RWPE2 (cell line): ENCODE measurements around the gene ASGR2.

ENCODE experiments used
- ATAC-seq: fragments of 200-7000 bp; cut with Tn5 transposase; 3 replicates; pipeline ENCODE4 v1.9.1; 2021; ENCODE audit warnings: low read depth
- DNase-seq: peaks from one replicate; pipeline ENCODE4 v3.0.0-alpha.2; 2020; ENCODE audit warnings: low spot score
- H3K27ac ChIP-seq: fragments of 450-650 bp; 2 replicates; pipeline ENCODE4 v1.5.1; 2017; ENCODE audit warnings: mild to moderate bottlenecking; ENCODE audit not compliant: poor library complexity, severe bottlenecking
- H3K27me3 ChIP-seq: fragments of 250-450 bp; sonication (Bioruptor Pico); 2 replicates; pipeline ENCODE4 v1.5.1; 2021; ENCODE audit warnings: mild to moderate bottlenecking, moderate library complexity; ENCODE audit not compliant: insufficient read depth, poor library complexity, severe bottlenecking
- H3K36me3 ChIP-seq: fragments of 250-450 bp; sonication (Bioruptor Pico); 2 replicates; pipeline ENCODE4 v1.5.1; 2020; ENCODE audit warnings: low read depth, mild to moderate bottlenecking, moderate library complexity
- H3K4me1 ChIP-seq: fragments of 250-450 bp; sonication (Bioruptor Pico); 2 replicates; pipeline ENCODE4 v1.5.1; 2021; ENCODE audit warnings: mild to moderate bottlenecking, moderate library complexity; ENCODE audit not compliant: insufficient read depth, poor library complexity, severe bottlenecking
- H3K4me3 ChIP-seq: fragments of 250-450 bp; sonication (Bioruptor Pico); 2 replicates; pipeline ENCODE4 v1.5.1; 2021; ENCODE audit warnings: mild to moderate bottlenecking, moderate library complexity; ENCODE audit not compliant: severe bottlenecking
- H3K9me3 ChIP-seq: fragments of 250-450 bp; sonication (Bioruptor Pico); 2 replicates; pipeline ENCODE4 v1.5.1; 2021; ENCODE audit warnings: mild to moderate bottlenecking, moderate library complexity; ENCODE audit not compliant: severe bottlenecking
- CTCF ChIP-seq: fragments of 450-650 bp; IDR thresholded peaks from one replicate; pipeline ENCODE4 v1.5.1; 2017; ENCODE audit warnings: mild to moderate bottlenecking, moderate library complexity; ENCODE audit not compliant: poor library complexity, severe bottlenecking

Gene ASGR2

GRCh38 chr17:7136266-7136877 is 21.8 kb upstream of the ASGR2 start:
- H3K4me1 ChIP-seq = no peaks in the 10 kb centered on the region
- ATAC-seq = no peak
- no peak for DNase-seq

GRCh38 chr17:7133916-7134315 is 19.3 kb upstream of the ASGR2 start:
- H3K4me1 ChIP-seq = no peaks in the 10 kb centered on the region
- H3K27ac ChIP-seq = no peak overlapping the region
- no peaks in the 10 kb centered on the region for H3K27me3 ChIP-seq
- no peak for TF ChIP-seq CTCF
- no peaks in the 10 kb centered on the region for H3K9me3 ChIP-seq
- no peak for ATAC-seq
- DNase-seq = no peak
- no peak overlapping the region for H3K4me3 ChIP-seq
- H3K36me3 ChIP-seq = no peaks in the 10 kb centered on the region

More at GRCh38 chr17:7136266-7136877, 21.8 kb upstream of the ASGR2 start:
- Histone ChIP-seq H3K27me3 (no peaks in the 10 kb centered on the region), H3K9me3 (no peaks in the 10 kb centered on the region), H3K27ac (no peak overlapping the region), H3K4me3 (no peak overlapping the region), H3K36me3 (no peaks in the 10 kb centered on the region)
- peak; percentile 94 for TF ChIP-seq CTCF

GRCh38 chr17:7133424-7133823 is 18.8 kb upstream of the ASGR2 start:
- peak; percentile 11 for TF ChIP-seq CTCF
- Histone ChIP-seq H3K27ac (no peak overlapping the region), H3K27me3 (no peaks in the 10 kb centered on the region)

GRCh38 chr17:7132511-7133094 is 18.0 kb upstream of the ASGR2 start:
- Histone ChIP-seq H3K27me3 (no peaks in the 10 kb centered on the region), H3K9me3 (no peaks in the 10 kb centered on the region), H3K36me3 (no peaks in the 10 kb centered on the region), H3K4me3 (no peak overlapping the region), H3K4me1 (no peaks in the 10 kb centered on the region), H3K27ac (no peak overlapping the region)
- DNase-seq (no peak), ATAC-seq (no peak)
- TF ChIP-seq CTCF = no peak

More at GRCh38 chr17:7133424-7133823, 18.8 kb upstream of the ASGR2 start:
- Histone ChIP-seq H3K4me3 (no peak overlapping the region), H3K36me3 (no peaks in the 10 kb centered on the region), H3K4me1 (no peaks in the 10 kb centered on the region), H3K9me3 (no peaks in the 10 kb centered on the region)
- no peak for ATAC-seq
- no peak for DNase-seq

- Histone ChIP-seq H3K9me3 (no peaks in the 10 kb centered on the region), H3K36me3 (no peaks in the 10 kb centered on the region), H3K27ac (no peak overlapping the region), H3K27me3 (no peaks in the 10 kb centered on the region), H3K4me1 (no peaks in the 10 kb centered on the region), H3K4me3 (no peak overlapping the region)
- ATAC-seq = no peak
- TF ChIP-seq CTCF = no peak
- no peak for DNase-seq
These were observed 16.8 kb upstream of the ASGR2 start for GRCh38 chr17:7131423-7131791.
